GM21737 (cell line): ENCODE results near the gene ORC2.
A peak's percentile ranks its signal among the peaks of the same experiment; 100 is the strongest.
"Not testable (repeated sequence)": the region's sequence is repeated elsewhere in the genome, so short reads cannot be mapped to it uniquely, and the experiment has no call there.

Experiments
- ATAC-seq: cut with Tn5 transposase; IDR thresholded peaks from one replicate; pipeline ENCODE4 v1.9.1; 2021; ENCODE audit warnings: mild to moderate bottlenecking, moderate library complexity; ENCODE audit not compliant: unreplicated experiment

ORC2 gene

GRCh38 chr2:200939832-200940231, 23.6 kb downstream of the ORC2 start:
- ATAC-seq, result no peak

DNA sequence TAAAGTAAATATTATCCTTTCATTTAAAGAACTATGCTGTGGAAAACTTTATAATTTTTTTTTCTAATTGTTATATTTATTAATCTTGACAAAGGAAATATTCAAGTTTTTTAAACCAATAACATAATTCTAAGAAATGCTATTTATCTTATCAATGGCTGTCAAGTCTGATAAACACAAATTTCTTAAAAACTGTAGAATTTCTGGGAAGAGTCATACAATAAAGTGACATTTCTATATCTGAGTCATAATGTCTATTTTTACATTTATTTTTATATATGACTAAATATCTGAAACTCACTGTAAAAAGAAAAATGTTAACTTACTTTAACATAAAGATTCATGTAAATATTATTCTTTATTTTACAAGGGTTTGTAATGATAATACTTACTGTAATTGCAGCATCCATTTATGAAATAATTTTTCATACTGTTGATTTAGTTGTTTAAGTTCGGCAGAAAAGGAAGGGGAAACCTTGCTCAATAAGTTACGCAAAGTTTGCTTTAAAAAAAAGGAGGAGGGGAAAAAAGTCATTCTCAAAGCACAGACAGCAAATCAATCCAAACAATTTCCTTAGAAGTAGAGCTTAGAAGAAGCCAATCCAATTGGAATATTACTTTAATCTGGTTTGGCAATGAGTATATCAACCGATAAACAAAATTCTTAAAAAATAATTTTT, 32.4 kb downstream of the ORC2 start:
- no peak for ATAC-seq

- no peak for ATAC-seq
Observed at GRCh38 chr2:200929334-200930249, 33.9 kb downstream of the ORC2 start.

GRCh38 chr2:200922439-200922838, 41.0 kb downstream of the ORC2 start:
- ATAC-seq, result no peak

GRCh38 chr2:200913654-200914053, 49.8 kb downstream of the ORC2 start:
- ATAC-seq, result no peak

- no peak for ATAC-seq
Observed at GRCh38 chr2:200909958-200910357, 53.5 kb downstream of the ORC2 start.

- ATAC-seq, result no peak
Observed at GRCh38 chr2:200905618-200906296, 57.7 kb downstream of the ORC2 start.

- ATAC-seq, result peak; percentile 96
Observed at GRCh38 chr2:200901459-200902072, 61.9 kb downstream of the ORC2 start.

DNA sequence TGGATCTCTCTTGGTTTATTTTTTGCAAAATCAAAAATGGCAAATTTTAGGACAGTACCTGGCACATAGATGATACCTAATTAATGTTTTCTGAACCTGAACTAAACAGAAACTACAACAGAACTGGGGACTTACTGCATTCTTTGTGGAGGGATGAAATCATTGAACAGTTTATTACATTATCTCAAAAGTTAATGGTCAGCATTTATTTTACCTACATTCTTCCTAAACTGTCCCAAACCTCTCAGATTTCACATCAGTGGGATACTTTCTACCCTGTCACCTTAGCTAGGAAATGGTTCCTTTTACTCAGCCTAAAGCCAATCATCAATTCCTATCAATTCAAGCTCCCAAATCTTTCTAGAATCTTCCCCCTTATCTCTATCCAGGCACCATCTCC, 64.0 kb downstream of the ORC2 start:
- no peak for ATAC-seq

- ATAC-seq, result peak; percentile 85
Observed at GRCh38 chr2:200888704-200889625, 74.5 kb downstream of the ORC2 start, which contains the start of the genes NIF3L1 and PPIL3. TSS of gene NIF3L1 (plus strand) at chr2:200889371. CDS start at chr2:200891944, 2,573 bp downstream. TSS of gene PPIL3 (minus strand) at chr2:200889077. CDS start at chr2:200887615, 1,462 bp downstream.

GRCh38 chr2:200881715-200882249, 81.7 kb downstream of the ORC2 start:
- not testable (repeated sequence) for ATAC-seq

DNA sequence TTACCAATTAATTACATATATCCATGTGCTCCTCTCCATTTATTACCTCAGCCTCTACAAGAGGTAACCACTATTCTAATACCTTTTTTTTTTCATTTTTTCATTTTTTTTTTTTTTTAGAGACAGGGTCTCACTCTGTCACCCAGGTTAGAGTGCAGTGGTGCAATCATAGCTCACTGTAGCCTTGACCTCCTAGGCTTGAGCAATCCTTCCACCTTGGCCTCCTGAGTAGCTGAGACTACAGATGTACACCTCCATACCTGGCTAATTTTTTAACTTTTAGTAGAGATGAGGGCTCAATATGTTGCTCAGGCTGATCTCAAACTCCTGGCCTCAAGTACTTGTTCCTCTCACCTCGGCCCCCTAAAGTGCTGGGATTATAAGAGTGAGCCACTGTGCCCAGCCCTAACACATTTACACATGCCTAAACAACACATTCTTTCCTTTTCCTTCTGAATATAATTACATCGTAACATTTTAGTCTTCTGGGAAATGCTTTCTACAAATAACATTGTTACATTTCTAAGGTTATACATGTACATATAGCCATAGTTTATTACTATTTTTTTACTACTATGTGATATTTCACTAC, 85.1 kb downstream of the ORC2 start:
- ATAC-seq, result no peak

- no peak for ATAC-seq
Observed at GRCh38 chr2:200877443-200877842, 86.0 kb downstream of the ORC2 start.

GRCh38 chr2:200873560-200873959, 89.9 kb downstream of the ORC2 start:
- no peak for ATAC-seq

DNA sequence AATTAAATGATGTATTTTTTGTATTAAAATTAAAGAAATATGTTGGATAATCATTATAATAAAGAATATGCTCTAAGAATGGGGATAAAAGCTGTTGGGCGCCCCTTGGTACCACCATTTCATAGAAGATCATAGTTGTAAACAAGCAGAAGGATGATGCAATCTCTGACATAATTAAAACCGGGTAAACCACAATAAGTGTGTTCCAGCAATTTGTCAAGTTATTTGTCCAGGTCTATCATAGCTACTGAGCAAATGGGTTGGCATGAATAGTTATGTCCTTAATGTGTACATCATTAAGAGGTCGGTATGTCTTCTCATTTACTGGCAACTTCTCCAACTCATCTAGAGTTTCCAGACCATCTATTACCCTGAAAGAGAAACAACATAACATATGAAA, 92.3 kb downstream of the ORC2 start:
- no peak for ATAC-seq

- no peak for ATAC-seq
Observed at GRCh38 chr2:200869014-200869413, 94.4 kb downstream of the ORC2 start.

GRCh38 chr2:200864176-200865034, 99.1 kb downstream of the ORC2 start, which contains the start of gene CLK1:
TSS of gene CLK1 (minus strand) at chr2:200864658. CDS start at chr2:200861862, 2,796 bp downstream.
- ATAC-seq, result peak; percentile 87

DNA sequence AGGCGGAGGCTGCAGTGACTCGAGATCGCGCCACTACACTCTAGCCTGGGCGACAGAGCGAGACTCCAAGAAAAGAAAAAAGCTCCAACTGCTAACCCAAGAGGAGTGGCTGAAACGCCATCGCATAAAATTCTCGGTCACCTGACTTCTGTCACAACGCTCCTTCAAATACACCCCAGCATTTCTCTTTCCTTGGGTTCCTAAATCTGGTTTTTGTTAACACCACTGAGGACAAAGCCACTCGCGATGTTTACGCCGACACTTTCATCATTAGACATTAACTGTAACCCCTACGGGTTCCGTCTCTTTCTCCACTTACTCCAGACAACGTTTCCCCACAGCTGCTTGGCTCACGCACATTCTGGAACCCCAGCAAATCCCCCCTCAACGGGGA, 99.7 kb downstream of the ORC2 start:
- no peak for ATAC-seq
